HG03066 (cell line): Measurements from ENCODE around the gene ARHGAP44.
"Not testable (repeated sequence)": the region's sequence is repeated elsewhere in the genome, so short reads cannot be mapped to it uniquely, and the experiment has no call there.

Experiments used
- ATAC-seq: cut with Tn5 transposase; IDR thresholded peaks from one replicate; pipeline ENCODE4 v1.9.1; 2021; ENCODE audit warnings: low read depth; ENCODE audit not compliant: unreplicated experiment

The ARHGAP44 gene

GRCh38 chr17:12953156-12953555 is 163.9 kb downstream of the ARHGAP44 start:
- ATAC-seq, result no peak

- ATAC-seq, result no peak
Measured at GRCh38 chr17:12955521-12955920, 166.2 kb downstream of the ARHGAP44 start.

- no peak for ATAC-seq
Measured at GRCh38 chr17:12958786-12959185, 169.5 kb downstream of the ARHGAP44 start.

- ATAC-seq, result no peak
Measured at GRCh38 chr17:12959441-12959840, 170.1 kb downstream of the ARHGAP44 start.

- ATAC-seq, result no peak
Measured at GRCh38 chr17:12961655-12962054, 172.4 kb downstream of the ARHGAP44 start.

GRCh38 chr17:12963505-12963904 is 174.2 kb downstream of the ARHGAP44 start:
- ATAC-seq, result no peak

- no peak for ATAC-seq
Measured at GRCh38 chr17:12964162-12964561, 174.9 kb downstream of the ARHGAP44 start.

GRCh38 chr17:12964840-12965239 is 175.5 kb downstream of the ARHGAP44 start:
- no peak for ATAC-seq

GRCh38 chr17:12965988-12966387 is 176.7 kb downstream of the ARHGAP44 start:
- no peak for ATAC-seq

GRCh38 chr17:12966413-12966812 is 177.1 kb downstream of the ARHGAP44 start:
- no peak for ATAC-seq

GRCh38 chr17:12967962-12968361 is 178.7 kb downstream of the ARHGAP44 start:
- ATAC-seq, result no peak

GRCh38 chr17:12973496-12974004 is 184.3 kb downstream of the ARHGAP44 start:
- ATAC-seq, result no peak

GRCh38 chr17:12974005-12974531 is 184.8 kb downstream of the ARHGAP44 start:
- ATAC-seq, result no peak

- no peak for ATAC-seq
Measured at GRCh38 chr17:12977008-12977751, 187.9 kb downstream of the ARHGAP44 start.

- not testable (repeated sequence) for ATAC-seq
Measured at GRCh38 chr17:12978787-12979186, 189.5 kb downstream of the ARHGAP44 start.

- ATAC-seq, result no peak
Measured at GRCh38 chr17:12979246-12979645, 189.9 kb downstream of the ARHGAP44 start.

GRCh38 chr17:12979826-12980500 is 190.7 kb downstream of the ARHGAP44 start:
- ATAC-seq, result no peak

GRCh38 chr17:12982224-12982623 is 192.9 kb downstream of the ARHGAP44 start:
- no peak for ATAC-seq

GRCh38 chr17:12983991-12984884 is 194.9 kb downstream of the ARHGAP44 start:
- no peak for ATAC-seq

- ATAC-seq, result no peak
Measured at GRCh38 chr17:12985431-12986293, 196.4 kb downstream of the ARHGAP44 start.
